ENCODE data around the gene DLG4.

DNA sequence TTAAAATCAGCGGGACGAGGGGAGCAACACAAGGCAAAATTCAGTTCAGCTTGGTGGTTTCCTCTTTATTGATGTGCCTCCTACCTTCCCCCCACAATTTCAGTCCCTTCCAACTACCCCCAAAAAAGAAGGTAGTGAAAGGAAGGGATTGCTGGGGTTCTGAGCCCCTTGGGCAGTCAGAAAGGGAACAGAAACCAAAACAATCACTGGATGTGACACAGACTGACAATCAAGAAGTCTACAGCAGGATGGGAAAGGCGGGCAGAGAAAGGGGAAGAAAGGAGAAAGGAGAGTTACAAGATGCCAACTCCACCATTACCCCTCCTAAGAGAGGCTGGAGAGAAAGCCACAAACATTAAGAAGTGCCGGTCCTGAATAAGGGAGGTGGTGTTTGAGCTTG lies 20.7 kb upstream of the DLG4 start:
- TF ChIP-seq, protein P1, sequence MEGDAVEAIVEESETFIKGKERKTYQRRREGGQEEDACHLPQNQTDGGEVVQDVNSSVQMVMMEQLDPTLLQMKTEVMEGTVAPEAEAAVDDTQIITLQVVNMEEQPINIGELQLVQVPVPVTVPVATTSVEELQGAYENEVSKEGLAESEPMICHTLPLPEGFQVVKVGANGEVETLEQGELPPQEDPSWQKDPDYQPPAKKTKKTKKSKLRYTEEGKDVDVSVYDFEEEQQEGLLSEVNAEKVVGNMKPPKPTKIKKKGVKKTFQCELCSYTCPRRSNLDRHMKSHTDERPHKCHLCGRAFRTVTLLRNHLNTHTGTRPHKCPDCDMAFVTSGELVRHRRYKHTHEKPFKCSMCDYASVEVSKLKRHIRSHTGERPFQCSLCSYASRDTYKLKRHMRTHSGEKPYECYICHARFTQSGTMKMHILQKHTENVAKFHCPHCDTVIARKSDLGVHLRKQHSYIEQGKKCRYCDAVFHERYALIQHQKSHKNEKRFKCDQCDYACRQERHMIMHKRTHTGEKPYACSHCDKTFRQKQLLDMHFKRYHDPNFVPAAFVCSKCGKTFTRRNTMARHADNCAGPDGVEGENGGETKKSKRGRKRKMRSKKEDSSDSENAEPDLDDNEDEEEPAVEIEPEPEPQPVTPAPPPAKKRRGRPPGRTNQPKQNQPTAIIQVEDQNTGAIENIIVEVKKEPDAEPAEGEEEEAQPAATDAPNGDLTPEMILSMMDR (IDR thresholded peaks at IDR 0.05), result no peak
- no peak for TF ChIP-seq POLR2A (IDR thresholded peaks at IDR 0.05)

Measured in body of pancreas (tissue), 4 donors.